Pulmonary artery endothelial cell (primary cell): ENCODE results near the gene RUVBL1. TPM values are rescaled to one million over a fixed set of nuclear protein-coding genes. Genes with fewer than 3 reads are reported as not detected.

Experiments
- total RNA-seq: library from RNA; depleted of rRNA; stranded (reverse); fragments of >200 nt; gene quantifications from 2 replicates; pipeline ENCODE4 v1.2.3, GENCODE V29; 2014

Gene RUVBL1
- total RNA-seq, 1 donor from 2014 or later: 92.8 TPM

Other genes with a start within 250 kb of the RUVBL1 start
- not detected in 2 replicates for gene KBTBD12, start 208.6 kb downstream of the RUVBL1 start, total RNA-seq
- 248 and 301 TPM in 2 replicates for gene SEC61A1, start 71.4 kb downstream of the RUVBL1 start, total RNA-seq
- 4.5 and 4.8 TPM in 2 replicates for gene EEFSEC, start 29.7 kb upstream of the RUVBL1 start, total RNA-seq